HG03025 (cell line): Measurements from ENCODE around the gene FLII.

Experiments
- ATAC-seq: cut with Tn5 transposase; IDR thresholded peaks from one replicate; pipeline ENCODE4 v1.9.1; 2021; ENCODE audit warnings: mild to moderate bottlenecking, moderate library complexity; ENCODE audit not compliant: unreplicated experiment, low FRiP score

Gene FLII

GRCh38 chr17:18261146-18261515, 2.6 kb upstream of the FLII start:
- ATAC-seq, result no peak

GRCh38 chr17:18260332-18261145, 2.0 kb upstream of the FLII start, which contains the start of gene MIEF2:
TSS of gene MIEF2 (plus strand) at chr17:18260662. CDS start at chr17:18262721, 2,059 bp downstream.
- peak; percentile 74 for ATAC-seq

GRCh38 chr17:18259621-18260331, 1.2 kb upstream of the FLII start:
- ATAC-seq, result no peak

GRCh38 chr17:18257982-18258355, 569 bp downstream of the FLII start:
- no peak for ATAC-seq

- ATAC-seq, result no peak
These were observed 1.1 kb downstream of the FLII start for GRCh38 chr17:18257268-18257981.

GRCh38 chr17:18256776-18257175, 1.8 kb downstream of the FLII start:
- ATAC-seq, result no peak

GRCh38 chr17:18256351-18256750, 2.2 kb downstream of the FLII start:
- no peak for ATAC-seq

GRCh38 chr17:18254888-18255649, 3.5 kb downstream of the FLII start:
- no peak for ATAC-seq

GRCh38 chr17:18253947-18254821, 4.4 kb downstream of the FLII start:
- no peak for ATAC-seq

- no peak for ATAC-seq
These were observed 5.2 kb downstream of the FLII start for GRCh38 chr17:18253187-18253884.

GRCh38 chr17:18252160-18252559, 6.4 kb downstream of the FLII start:
- no peak for ATAC-seq

- no peak for ATAC-seq
These were observed 7.3 kb downstream of the FLII start for GRCh38 chr17:18251204-18251603.

GRCh38 chr17:18250708-18251107, 7.8 kb downstream of the FLII start:
- ATAC-seq, result no peak

- no peak for ATAC-seq
These were observed 8.3 kb downstream of the FLII start for GRCh38 chr17:18250259-18250658.

GRCh38 chr17:18248811-18249210, 9.7 kb downstream of the FLII start:
- ATAC-seq, result no peak

GRCh38 chr17:18248300-18248731, 10.2 kb downstream of the FLII start:
- ATAC-seq, result no peak

- ATAC-seq, result no peak
These were observed 10.9 kb downstream of the FLII start for GRCh38 chr17:18247613-18248001.

- no peak for ATAC-seq
These were observed 11.5 kb downstream of the FLII start for GRCh38 chr17:18246880-18247612.
